ENCODE results near the gene SPTBN1. TPM values are rescaled to one million over a fixed set of nuclear protein-coding genes. Genes with fewer than 3 reads are reported as not detected.

The SPTBN1 gene
- total RNA-seq, 2 donors from 2014 or later = 179 to 194 TPM

GRCh38 chr2:54475919-54476318 lies 19.8 kb downstream of the SPTBN1 start:
- Histone ChIP-seq H3K4me3 (ENCODE audit: low read length) (no peak overlapping the region), H3K27me3 (ENCODE audit: control insufficient read depth, insufficient read depth, low read length, poor library complexity, severe bottlenecking) (no peaks in the 10 kb centered on the region), H3K36me3 (ENCODE audit: control insufficient read depth, insufficient read depth, low read length) (no peaks in the 10 kb centered on the region), H3K4me1 (ENCODE audit: control insufficient read depth, insufficient read depth, low read length) (no peaks in the 10 kb centered on the region), H3K27ac (ENCODE audit: low read depth, low read length) (no peak overlapping the region), H3K9me3 (ENCODE audit: control insufficient read depth, low read length) (no peaks in the 10 kb centered on the region), H3K9ac (ENCODE audit: extremely low read depth, low read length, poor library complexity, severe bottlenecking) (no peak overlapping the region)
- no peaks in the 10 kb centered on the region for H3K27me3 Mint-ChIP-seq (ENCODE audit: insufficient read depth)
- H3K9me3 Mint-ChIP-seq = no peaks in the 10 kb centered on the region
- DNase-seq = no peak
- H3K27ac Mint-ChIP-seq = no peak overlapping the region
- no peak overlapping the region for H3K4me3 Mint-ChIP-seq
- WGBS, 2 experiments (ENCODE audit: insufficient coverage in 1 of 2, insufficient read length in 1 of 2) = 80 to 92% methylated on average over 5 of the region's 5 CpGs
- TF ChIP-seq CTCF (conservative IDR thresholded peaks at IDR 0.05) = no peak
- H3K4me1 Mint-ChIP-seq = peaks cover 2% of the 10 kb centered on the region
- H3K36me3 Mint-ChIP-seq (ENCODE audit: low read depth) = peaks cover 2% of the 10 kb centered on the region

- no peak for TF ChIP-seq CTCF (conservative IDR thresholded peaks at IDR 0.05)
- H3K4me1 Mint-ChIP-seq = peaks cover 4% of the 10 kb centered on the region
- H3K36me3 ChIP-seq (ENCODE audit: control insufficient read depth, insufficient read depth, low read length) = no peaks in the 10 kb centered on the region
- DNase-seq = no peak
- no peak overlapping the region for H3K4me3 ChIP-seq (ENCODE audit: low read length)
- H3K27ac Mint-ChIP-seq = no peak overlapping the region
- 97 to 100% methylated on average over 1 to 2 of the region's 2 CpGs for WGBS, 2 experiments (ENCODE audit: insufficient coverage in 1 of 2, insufficient read length in 1 of 2)
- H3K4me1 ChIP-seq (ENCODE audit: control insufficient read depth, insufficient read depth, low read length) = no peaks in the 10 kb centered on the region
- H3K27me3 Mint-ChIP-seq (ENCODE audit: insufficient read depth) = no peaks in the 10 kb centered on the region
- H3K4me3 Mint-ChIP-seq = no peak overlapping the region
- no peak overlapping the region for H3K9ac ChIP-seq (ENCODE audit: extremely low read depth, low read length, poor library complexity, severe bottlenecking)
- no peaks in the 10 kb centered on the region for H3K9me3 Mint-ChIP-seq
- no peaks in the 10 kb centered on the region for H3K9me3 ChIP-seq (ENCODE audit: control insufficient read depth, low read length)
- H3K27me3 ChIP-seq (ENCODE audit: control insufficient read depth, insufficient read depth, low read length, poor library complexity, severe bottlenecking) = no peaks in the 10 kb centered on the region
- no peak overlapping the region for H3K27ac ChIP-seq (ENCODE audit: low read depth, low read length)
- H3K36me3 Mint-ChIP-seq (ENCODE audit: low read depth) = no peaks in the 10 kb centered on the region
Measured at GRCh38 chr2:54476852-54477251, 20.7 kb downstream of the SPTBN1 start.

- peaks cover 10% of the 10 kb centered on the region for H3K4me1 Mint-ChIP-seq
- H3K36me3 Mint-ChIP-seq (ENCODE audit: low read depth) = no peaks in the 10 kb centered on the region
- TF ChIP-seq CTCF (conservative IDR thresholded peaks at IDR 0.05) = no peak
Measured at GRCh38 chr2:54477896-54478295, 21.8 kb downstream of the SPTBN1 start.

More at GRCh38 chr2:54477896-54478295, 21.8 kb downstream of the SPTBN1 start:
- no peak overlapping the region for H3K27ac Mint-ChIP-seq
- H3K27me3 ChIP-seq (ENCODE audit: control insufficient read depth, insufficient read depth, low read length, poor library complexity, severe bottlenecking) = no peaks in the 10 kb centered on the region
- H3K4me3 ChIP-seq (ENCODE audit: low read length) = no peak overlapping the region
- no peaks in the 10 kb centered on the region for H3K4me1 ChIP-seq (ENCODE audit: control insufficient read depth, insufficient read depth, low read length)
- no peaks in the 10 kb centered on the region for H3K9me3 ChIP-seq (ENCODE audit: control insufficient read depth, low read length)
- no peaks in the 10 kb centered on the region for H3K27me3 Mint-ChIP-seq (ENCODE audit: insufficient read depth)
- DNase-seq = no peak
- no peaks in the 10 kb centered on the region for H3K36me3 ChIP-seq (ENCODE audit: control insufficient read depth, insufficient read depth, low read length)
- H3K27ac ChIP-seq (ENCODE audit: low read depth, low read length) = no peak overlapping the region
- WGBS, 2 experiments (ENCODE audit: insufficient coverage in 1 of 2, insufficient read length in 1 of 2) = 92 to 100% methylated on average over 1 to 4 of the region's 4 CpGs
- H3K9ac ChIP-seq (ENCODE audit: extremely low read depth, low read length, poor library complexity, severe bottlenecking) = no peak overlapping the region
- no peaks in the 10 kb centered on the region for H3K9me3 Mint-ChIP-seq
- no peak overlapping the region for H3K4me3 Mint-ChIP-seq

Data from endodermal cell (in vitro differentiated cells).